Left renal pelvis (tissue), 4 donors: Measurements from ENCODE around the gene CSTF2T. TPM values are rescaled to one million over a fixed set of nuclear protein-coding genes. Genes with fewer than 3 reads are reported as not detected.

ENCODE experiments used
- DNase-seq, 4 donors: peaks; one replicate each; pipeline ENCODE4 v3.0.0-alpha.2; 2013; ENCODE audit warnings: low read depth in 4 of 4, low spot score in 3 of 4
- polyA plus RNA-seq, 4 donors: library from polyadenylated mRNA; unstranded; fragments of 120-200 nt; gene quantifications; one replicate each; pipeline ENCODE4 v1.2.1, GENCODE V29; 2013; ENCODE audit not compliant: insufficient read length in 4 of 4

CSTF2T gene
- polyA plus RNA-seq, 4 donors, result 34.5 to 44.8 (median 42.1) TPM

DNA sequence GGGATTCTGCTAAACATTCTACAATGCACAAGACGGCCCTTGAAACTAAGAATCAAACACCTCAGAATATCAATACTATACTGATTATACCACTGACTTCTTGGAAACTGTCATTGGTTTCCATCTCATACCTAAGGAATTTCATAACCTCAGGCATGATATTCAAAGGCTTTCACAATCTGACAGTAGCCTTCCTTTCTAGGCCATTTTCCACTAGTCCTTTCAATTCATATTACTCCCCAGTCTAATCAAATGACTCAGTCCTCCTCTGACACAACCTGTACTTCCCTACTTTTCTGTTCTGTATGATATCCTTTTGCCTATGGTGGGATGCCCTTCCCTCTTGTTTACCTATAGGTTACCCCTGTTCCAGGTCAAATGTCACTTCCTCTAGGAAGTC, 48.3 kb downstream of the CSTF2T start:
- DNase-seq, result no peak

DNA sequence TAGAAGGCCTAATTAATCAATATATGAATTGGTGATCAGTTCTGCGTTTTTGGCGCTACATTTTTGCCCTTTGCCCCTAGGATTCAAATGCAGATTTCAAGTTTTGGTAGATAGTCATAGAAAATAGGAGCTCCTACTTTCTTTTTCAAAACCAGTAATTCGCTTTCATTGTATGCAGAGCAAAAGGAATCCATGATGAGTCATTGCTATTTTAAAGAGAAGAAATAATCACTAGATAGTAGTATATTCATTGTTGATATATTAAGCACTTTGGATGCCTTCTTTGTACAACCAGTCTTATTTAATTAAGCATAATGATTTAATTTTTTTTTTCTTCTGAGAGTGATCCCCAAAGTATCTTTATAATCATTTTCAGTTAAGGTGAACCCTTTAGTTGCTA, 50.3 kb downstream of the CSTF2T start:
- DNase-seq, result no peak
